NOMO-1 treated with DMSO at 0.1 percent for 48 hours (cell line): ENCODE results near the gene FGFRL1.
"Not testable (repeated sequence)": the region's sequence is repeated elsewhere in the genome, so short reads cannot be mapped to it uniquely, and the experiment has no call there.

ENCODE experiments used
- DNase-seq: peaks from one replicate; lab custom pipeline; 2025; ENCODE audit not compliant: unreplicated experiment; lab: John Stamatoyannopoulos, UW

FGFRL1 gene

DNA sequence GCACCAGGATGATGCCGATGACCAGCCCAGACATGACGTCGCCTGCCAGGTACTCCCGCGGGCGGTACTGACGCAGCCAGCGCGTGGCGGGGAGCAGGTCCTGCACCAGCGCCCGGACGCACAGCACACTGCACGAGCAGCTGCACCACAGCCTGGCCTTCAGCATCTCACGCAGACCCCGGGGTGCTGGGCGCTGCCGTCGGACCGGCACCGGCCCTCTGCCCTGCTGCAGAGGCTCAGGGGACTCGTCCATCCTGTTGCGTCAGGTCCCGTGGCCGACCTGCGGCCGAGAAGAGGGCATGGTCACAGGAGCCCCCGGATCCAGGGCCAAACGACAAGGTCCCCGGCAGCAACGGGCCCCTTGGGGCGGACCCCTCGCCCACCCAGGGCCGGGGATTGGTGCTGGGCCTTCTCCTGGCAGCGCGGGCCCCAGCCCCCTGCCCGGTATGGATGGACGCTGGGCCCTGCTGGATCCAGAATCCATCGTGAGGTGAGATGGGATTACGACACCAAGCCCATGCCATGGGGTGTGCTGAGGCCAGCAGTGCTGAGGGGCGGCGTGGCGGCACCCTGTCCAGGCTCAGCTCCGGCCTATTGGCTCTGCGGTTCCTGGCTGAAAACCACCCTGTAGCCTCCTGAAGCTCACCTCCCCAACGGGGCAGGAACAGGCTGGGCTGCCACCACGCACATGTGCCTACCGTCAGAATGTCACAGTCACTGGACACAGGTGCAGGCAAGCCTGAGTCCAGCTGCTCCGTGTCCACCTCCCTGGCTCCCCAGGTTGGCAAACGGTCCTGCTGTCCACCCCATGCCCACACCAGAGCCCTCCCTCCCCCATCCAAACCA lies 19.8 kb upstream of the FGFRL1 start:
- no peak for DNase-seq

DNA sequence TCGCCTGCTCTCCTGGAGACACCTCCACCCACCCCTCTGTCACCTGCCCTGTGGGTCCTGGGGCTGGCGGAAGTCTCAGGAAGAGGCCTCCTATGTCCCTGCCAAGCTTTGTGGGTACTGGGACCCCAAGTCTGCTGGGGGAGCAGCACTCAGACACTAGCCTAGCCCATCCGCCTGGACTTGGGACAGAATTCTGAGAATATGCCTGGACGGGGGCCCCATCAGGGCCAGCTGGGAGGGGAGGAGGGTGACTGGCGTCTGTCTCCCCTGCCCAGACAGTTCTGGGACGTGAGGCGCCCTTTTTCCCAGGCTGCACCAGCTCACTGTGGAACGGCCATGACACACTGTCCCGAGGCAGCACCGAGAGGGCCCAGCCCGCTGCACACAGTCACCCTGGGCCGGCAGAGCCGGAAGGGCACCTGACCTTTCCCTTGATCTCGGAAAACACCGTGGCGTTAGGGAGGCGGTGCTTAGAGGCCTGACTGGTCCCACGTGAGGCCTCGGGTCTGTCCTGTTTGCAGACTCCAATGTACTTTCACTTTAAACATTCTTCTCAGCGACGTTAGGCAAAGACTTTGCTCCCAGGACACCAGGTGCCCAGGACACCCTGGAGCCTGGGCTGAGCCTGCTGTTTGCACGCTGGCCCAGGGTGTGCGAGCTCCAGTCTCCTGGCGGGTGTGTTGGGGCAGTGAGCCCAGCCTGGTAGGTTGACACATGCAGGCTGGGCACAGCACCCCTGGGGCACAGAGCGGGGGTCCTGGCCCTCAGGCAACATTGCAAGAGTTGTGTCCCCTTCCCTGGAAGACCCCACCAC lies 18.9 kb upstream of the FGFRL1 start:
- DNase-seq, result no peak

DNA sequence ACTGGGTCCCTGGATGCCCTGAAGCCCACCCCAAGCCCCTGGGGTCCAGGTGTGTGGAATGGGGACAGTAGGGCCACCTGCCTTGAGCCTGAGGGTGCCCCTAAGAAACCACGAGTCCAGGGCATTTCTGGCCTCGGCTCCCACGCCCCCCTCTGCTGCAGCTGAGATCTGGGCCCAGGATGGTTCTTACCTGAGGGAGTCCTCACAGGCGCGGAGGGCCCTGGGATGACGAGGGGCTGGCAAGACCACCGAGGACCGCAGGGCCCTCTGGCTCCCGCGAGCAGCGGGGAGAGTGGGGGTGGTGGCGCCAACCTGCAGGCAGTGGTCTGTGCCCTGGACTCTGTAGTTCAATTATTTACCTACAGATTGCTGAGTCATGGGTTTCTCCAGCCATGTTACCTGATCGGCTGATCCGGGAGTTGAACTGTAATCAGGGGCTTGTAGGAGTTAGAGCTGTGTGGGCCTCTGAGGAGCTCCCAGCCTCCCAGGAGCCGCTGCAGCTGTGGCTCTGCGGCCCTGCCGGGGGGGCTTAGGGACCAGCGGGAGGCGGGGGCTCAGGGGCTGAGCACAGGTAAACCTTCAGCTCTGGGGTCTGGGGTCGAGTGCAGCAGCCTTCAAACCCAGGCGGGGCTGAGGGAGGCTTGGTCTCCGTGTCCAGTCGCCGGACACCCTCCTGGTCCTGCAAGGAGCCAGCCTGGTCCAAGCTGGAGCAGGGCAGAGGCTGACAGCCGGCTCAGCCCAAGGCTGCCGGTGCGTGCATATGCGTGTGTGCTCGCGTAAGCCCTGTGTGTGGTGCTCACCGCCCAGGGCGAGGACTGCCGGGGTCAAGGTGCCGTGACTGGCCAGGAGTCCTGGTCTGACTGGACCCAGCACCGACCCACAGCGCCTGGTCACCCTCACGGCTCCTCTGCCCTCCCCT lies 18.1 kb upstream of the FGFRL1 start, which contains the start of gene SLC26A1:
SLC26A1 (minus strand) TSS at position 294 of the 919 bp plus-strand sequence. CDS start 1,701 bp downstream, outside the sequence.
- no peak for DNase-seq

DNA sequence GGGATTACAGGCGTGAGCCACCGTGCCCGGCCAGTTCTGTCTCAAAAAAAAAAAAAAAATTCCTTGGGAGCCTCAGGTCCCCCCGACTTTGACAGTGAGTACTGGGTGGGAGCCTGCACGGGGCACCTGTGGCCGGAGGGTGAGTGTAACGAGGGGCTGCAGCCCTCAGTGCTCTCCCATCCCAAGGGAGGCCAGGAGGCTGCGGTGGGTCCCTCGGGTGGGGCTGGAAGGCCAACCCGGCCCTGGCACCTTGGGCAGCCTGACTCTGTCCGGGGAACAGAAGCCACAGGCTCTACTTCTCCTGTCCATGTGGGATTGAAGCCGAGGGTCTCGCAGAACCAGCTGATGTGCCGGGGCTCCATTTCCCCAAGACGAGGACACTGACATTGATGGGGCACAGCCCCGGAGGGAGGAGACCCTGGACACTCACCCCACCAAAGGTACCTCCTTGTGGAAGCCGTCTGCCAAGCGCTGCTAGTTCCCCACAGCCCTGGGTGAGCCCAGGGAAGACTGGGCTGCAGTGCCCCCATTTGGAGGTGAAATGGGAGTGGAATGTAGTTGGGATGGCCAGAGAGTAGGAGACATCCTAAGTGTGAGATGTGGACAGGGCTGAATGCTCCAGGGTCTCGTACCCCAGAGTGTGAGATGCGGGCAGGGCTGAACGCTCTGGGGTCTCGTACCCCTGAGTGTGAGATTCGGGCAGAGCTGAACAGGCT lies 16.0 kb upstream of the FGFRL1 start:
- DNase-seq, result no peak

DNA sequence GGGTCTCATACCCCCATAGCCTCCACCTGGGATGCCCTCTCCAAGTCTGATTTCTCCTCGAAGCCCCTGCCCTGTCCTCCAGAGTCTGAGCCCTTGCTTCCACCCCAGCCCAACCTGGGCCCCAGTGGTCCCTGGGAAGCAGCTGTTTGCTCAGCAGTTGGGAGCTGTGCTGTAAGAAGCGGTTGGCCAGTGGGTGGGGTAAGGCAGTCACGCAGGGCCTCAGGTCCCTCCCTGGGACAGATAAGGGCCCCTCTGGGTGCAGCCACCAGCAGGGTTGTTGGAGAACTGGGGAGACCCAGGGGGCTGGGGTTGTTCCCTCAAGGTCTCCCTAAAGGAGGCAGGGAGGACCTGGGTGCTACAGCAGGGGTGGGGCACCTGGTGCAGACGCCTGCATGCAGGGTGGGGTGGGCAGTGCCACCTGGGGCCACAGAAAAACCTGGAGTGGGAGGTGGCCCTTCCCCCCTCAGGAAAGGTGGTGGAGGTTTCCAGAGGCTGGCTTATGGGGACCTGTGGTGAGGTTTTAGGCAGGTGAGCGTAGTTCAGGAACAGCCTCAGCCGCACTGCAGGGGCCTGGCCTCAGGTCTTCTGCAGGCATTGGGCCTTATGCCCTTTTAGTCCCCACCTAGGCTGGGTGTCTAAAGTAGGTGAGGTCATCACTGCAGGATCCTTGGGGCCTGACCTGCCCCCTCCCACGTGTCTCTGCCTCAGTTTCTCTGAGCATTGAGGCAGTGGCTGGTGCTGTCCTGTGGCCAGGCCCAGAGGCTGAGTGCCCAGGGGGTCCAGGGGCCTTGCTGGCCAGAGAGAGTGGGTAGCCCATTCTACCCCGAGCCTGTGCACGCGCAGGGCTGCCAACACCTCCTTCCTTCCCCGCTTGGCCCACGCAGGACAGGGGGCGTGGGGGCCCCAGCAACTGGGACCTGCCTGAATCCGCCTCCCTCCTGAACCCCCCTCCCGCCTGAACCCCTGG lies 15.1 kb upstream of the FGFRL1 start:
- no peak for DNase-seq

DNA sequence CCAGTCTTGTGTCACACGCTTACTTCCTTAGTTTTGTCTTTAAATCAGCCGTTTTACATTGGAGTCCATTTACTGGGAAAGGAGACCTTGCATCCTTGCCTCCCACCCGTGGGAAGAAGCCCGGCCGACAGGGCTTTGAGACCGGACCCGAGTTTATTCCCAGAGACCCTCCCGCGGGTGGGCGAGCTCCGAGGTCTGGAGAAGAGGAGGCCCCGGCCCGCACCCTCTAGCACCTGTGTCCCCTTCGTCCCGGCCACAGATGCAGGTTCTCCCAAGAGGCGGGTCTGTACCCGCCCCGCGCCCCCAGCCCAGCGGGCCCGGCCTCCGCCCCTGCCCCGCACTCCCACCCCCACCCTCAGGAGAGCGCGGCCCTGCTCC lies 14.4 kb upstream of the FGFRL1 start:
- no peak for DNase-seq

DNA sequence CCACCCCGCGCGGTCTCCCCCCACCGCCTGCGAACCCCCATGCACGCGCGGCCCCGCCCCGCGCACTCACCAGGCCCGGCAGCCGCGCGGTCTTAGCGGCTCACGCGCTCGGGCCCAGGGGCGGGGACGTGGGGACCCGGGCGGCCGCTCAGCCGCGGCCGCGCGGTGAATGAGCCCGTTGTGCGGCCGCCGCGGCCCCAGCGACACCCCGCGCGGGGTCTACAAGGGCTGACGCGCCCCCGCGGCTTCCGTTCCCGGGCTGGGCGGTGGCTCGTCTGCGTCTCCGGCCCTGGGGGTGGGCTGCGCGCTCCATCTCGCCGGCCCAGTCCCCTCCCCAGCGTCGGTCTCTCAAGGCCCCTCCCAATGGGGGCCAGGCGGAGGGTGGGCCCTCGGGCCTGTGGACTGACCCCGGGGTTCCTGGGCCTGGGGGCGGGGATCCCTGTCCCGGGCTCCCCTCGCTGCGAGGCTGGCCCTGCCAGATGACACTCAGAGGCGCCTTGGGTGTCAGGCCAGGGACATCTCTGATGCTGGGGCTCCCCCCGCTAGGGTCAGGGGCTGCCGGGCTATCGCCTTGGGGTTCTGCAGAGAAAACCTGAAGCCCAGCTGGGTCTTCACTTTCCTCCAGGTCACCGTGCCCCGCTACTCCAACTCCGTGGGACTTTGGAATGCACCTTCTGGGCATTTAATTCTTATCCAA lies 13.9 kb upstream of the FGFRL1 start:
- no peak for DNase-seq

DNA sequence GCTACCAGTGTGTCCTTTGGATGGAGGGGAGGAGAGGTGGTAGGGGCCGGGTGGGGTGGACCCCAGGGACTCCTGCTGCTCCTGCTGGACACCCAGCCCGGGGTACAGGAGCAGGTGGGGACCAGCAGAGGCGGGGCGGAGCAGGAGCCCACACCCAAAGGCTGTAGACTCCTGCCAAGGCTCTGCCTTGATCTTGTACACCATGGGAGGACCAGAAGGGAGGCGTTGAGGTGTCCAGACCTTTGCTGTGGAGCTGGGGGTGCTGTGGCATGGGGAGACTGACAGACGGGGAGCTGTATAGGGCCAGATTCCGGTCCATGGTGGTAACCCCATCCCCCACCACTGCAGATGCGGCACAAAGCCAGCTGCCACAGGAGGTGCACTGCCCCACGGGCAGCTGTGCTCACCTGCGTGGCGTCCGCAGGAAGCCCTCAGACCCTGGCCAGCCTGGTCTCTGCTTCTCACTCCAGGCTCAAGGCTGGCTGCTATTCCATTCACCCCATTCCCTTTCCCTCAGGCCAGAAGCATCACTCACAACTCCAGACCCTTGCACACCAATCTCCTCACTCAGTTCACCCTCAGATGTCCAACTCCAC lies 13.2 kb upstream of the FGFRL1 start:
- no peak for DNase-seq

DNA sequence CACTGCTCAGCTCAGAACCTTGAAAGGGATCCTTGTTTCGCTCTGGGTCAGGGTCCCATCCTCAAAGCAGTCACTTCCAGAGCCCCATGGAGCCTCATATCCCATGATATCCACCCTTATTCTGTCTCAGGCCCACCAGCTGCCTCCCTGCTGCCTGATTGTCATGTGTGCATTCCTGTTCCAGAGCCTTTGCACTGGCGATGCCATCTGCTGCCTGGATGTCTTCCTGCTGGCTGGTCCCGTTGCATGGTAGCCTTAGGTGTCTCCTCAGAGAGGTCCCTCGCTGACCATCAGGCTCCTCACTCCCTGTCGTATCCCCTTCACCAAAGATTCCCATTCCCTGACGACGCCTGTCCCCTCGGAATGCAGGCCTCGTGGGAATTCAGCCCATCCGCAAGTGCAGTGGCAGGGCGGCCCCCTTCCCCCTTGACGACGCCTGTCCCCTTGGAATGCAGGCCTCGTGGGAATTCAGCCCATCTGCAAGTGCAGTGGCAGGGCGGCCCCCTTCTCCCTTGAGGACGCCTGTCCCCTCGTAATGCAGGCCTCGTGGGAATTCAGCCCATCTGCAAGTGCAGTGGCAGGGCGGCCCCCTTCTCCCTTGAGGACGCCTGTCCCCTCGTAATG lies 12.1 kb upstream of the FGFRL1 start:
- not testable (repeated sequence) for DNase-seq

DNA sequence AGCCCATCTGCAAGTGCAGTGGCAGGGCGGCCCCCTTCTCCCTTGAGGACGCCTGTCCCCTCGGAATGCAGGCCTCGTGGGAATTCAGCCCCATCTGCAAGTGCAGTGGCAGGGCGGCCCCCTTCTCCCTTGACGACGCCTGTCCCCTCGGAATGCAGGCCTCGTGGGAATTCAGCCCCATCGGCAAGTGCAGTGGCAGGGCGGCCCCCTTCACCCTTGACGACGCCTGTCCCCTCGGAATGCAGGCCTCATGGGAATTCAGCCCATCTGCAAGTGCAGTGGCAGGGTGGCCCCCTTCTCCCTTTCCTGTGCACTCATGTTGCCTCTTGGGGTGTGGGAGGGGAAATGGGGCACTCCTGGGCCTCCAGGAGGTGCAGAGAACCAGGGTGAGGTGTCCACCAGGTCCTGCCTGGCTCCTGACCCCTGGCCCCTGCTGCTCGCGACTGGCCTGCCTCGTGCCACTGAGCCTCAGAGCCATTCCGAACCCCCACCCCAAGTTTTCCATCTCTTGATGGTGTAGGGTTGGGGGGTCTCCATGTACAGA lies 11.5 kb upstream of the FGFRL1 start:
- no peak for DNase-seq

DNA sequence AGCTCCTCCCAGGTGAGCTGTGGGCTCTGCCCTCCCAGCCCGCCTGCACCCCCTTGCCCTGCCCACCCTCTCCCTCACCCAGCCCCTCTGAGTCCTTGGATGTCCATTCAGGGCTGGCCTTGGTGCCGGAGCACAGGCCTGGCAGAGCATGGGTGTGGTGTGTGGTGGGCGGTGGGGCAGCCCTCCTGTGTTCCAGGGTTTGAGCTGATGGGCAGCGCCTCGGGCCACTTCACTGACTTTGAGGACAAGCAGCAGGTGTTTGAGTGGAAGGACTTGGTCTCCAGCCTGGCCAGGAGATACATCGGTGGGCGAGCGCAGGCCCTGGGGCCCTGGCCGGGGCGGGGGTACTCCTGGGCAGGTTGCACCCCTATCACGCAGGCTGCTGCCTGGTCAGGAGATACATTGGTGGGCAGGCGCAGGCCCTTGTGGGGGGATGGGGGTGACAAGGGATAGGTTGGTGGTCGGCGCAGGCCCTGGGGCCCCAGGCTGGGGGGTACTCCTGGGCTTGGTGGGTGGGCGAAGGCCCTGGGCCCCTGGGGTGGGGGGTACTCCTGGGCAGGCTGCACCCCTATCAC lies 10.7 kb upstream of the FGFRL1 start:
- no peak for DNase-seq

DNA sequence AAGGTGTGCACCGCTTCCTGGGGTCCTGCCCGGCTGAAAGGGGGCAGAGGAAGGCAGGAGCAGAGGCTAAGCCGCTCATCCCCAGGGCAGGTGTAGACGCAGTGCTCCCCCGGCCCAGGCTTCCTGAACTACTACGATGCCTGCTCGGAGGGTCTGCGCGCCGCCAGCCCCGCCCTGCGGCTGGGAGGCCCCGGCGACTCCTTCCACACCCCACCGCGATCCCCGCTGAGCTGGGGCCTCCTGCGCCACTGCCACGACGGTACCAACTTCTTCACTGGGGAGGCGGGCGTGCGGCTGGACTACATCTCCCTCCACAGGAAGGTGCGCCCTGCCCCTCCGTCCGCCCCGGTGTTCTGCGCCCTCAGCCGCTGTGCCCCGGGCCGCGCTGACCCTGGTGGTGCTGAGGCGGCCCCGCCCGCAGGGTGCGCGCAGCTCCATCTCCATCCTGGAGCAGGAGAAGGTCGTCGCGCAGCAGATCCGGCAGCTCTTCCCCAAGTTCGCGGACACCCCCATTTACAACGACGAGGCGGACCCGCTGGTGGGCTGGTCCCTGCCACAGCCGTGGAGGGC lies 9.8 kb upstream of the FGFRL1 start:
- DNase-seq, result no peak

DNA sequence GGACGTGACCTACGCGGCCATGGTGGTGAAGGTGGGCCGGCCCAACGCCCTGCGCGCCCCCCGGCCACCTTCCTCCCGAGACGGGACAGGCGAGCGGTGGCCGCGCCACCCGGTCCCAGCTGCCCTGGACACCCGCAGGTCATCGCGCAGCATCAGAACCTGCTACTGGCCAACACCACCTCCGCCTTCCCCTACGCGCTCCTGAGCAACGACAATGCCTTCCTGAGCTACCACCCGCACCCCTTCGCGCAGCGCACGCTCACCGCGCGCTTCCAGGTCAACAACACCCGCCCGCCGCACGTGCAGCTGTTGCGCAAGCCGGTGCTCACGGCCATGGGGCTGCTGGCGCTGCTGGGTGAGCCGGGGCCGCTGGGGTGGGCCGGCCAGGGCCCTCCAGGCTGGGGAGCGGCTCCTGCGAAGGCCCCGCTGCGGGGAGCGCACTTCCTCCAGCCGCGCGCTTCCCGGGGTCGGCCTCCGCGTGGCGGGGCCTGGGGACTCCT lies 9.2 kb upstream of the FGFRL1 start:
- peak; percentile 16 for DNase-seq

DNA sequence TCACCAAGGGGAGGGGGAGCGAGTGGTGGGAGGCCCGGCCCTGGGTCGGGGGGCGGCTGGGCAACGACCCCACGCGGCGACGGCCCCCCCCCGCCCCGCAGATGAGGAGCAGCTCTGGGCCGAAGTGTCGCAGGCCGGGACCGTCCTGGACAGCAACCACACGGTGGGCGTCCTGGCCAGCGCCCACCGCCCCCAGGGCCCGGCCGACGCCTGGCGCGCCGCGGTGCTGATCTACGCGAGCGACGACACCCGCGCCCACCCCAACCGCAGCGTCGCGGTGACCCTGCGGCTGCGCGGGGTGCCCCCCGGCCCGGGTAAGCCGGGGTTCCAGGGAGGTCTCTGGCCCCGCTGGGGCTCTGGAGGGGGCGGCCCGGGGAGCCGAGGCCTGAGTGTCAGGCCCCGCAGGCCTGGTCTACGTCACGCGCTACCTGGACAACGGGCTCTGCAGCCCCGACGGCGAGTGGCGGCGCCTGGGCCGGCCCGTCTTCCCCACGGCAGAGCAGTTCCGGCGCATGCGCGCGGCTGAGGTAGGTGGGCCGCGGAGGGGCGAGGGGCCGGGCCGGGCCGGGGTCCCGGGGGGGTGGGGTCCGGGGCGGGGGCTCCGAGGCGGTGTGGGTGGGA lies 8.7 kb upstream of the FGFRL1 start:
- DNase-seq, result no peak

DNA sequence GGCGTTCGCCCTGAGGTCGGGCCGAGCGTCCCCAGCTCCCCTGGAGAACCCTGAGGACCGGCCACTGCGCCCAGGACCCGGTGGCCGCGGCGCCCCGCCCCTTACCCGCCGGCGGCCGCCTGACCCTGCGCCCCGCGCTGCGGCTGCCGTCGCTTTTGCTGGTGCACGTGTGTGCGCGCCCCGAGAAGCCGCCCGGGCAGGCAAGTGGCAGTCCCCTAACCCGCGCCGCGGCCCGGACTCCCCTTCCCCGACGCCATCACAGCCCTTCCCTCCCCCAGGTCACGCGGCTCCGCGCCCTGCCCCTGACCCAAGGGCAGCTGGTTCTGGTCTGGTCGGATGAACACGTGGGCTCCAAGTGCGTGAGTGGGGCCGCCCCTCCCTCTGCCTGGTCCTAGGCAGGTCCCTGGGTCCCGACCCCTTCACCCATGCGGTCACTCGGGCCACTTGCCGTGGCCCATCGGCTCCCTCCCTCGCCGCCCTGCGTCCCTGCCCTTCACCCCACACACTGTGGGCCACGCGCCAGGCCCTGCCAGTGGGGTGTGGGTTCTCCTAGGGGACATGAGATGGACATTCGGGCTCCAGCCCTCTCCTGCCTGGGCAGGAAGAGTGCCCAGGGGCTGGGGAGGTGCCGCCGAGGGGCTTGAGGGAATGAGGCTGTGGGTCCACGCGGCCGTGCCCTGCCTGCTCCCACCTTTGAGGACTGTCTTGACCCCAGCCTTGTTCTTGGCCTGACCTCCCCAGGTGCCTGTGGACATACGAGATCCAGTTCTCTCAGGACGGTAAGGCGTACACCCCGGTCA lies 8.0 kb upstream of the FGFRL1 start:
- DNase-seq, result no peak

DNA sequence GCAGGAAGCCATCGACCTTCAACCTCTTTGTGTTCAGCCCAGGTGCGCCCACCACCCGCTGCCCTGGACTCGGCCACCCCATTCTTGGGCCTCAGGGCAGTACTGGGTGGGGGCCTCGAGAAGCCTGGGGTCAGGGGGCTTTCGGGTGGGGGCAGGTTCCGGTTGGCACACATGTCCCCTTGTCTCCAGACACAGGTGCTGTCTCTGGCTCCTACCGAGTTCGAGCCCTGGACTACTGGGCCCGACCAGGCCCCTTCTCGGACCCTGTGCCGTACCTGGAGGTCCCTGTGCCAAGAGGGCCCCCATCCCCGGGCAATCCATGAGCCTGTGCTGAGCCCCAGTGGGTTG lies 7.4 kb upstream of the FGFRL1 start:
- no peak for DNase-seq
